ENCODE measurements around the gene MELTF.
A peak's percentile ranks its signal among the peaks of the same experiment; 100 is the strongest.

Gene MELTF

GRCh38 chr3:197002701-197003454 is 26.7 kb downstream of the MELTF start:
- Histone ChIP-seq H3K9ac (ENCODE audit: low read length in 5 of 5) (peak overlapping the region in 4 of 5 donors; percentile 68 to 81 (median 80)), H3K27ac (ENCODE audit: low read depth, low read length) (peak overlapping the region; percentile 30), H3K27me3 (ENCODE audit: control insufficient read depth in 5 of 5, insufficient read depth in 4 of 5, low read length in 5 of 5) (peaks cover 0 to 5% (median 0%) of the 10 kb centered on the region in 5 donors), H3K4me1 (ENCODE audit: control insufficient read depth in 5 of 5, insufficient read depth in 5 of 5, low read length in 5 of 5) (peaks cover 0 to 19% (median 11%) of the 10 kb centered on the region in 5 donors), H3K9me3 (ENCODE audit: control insufficient read depth in 5 of 5, low read length in 5 of 5) (peaks cover 0 to 4% (median 0%) of the 10 kb centered on the region in 5 donors), H3K4me3 (ENCODE audit: low read depth in 1 of 5, low read length in 5 of 5) (peak overlapping the region in 4 of 5 donors; percentile 61 to 70 (median 65)), H3K36me3 (ENCODE audit: control insufficient read depth in 5 of 5, insufficient read depth in 5 of 5, low read length in 5 of 5) (no peaks in the 10 kb centered on the region)

GRCh38 chr3:197001972-197002700 is 27.5 kb downstream of the MELTF start:
- peaks cover 0 to 4% (median 0%) of the 10 kb centered on the region in 5 donors for H3K9me3 ChIP-seq (ENCODE audit: control insufficient read depth in 5 of 5, low read length in 5 of 5)
- H3K27ac ChIP-seq (ENCODE audit: low read depth, low read length): peak overlapping the region; percentile 30
- no peaks in the 10 kb centered on the region for H3K27me3 ChIP-seq (ENCODE audit: control insufficient read depth in 5 of 5, insufficient read depth in 4 of 5, low read length in 5 of 5)
- H3K9ac ChIP-seq (ENCODE audit: low read length in 5 of 5): peak overlapping the region in 4 of 5 donors; percentile 68 to 81 (median 80)
- peaks cover 0 to 19% (median 11%) of the 10 kb centered on the region in 5 donors for H3K4me1 ChIP-seq (ENCODE audit: control insufficient read depth in 5 of 5, insufficient read depth in 5 of 5, low read length in 5 of 5)
- H3K4me3 ChIP-seq (ENCODE audit: low read depth in 1 of 5, low read length in 5 of 5): peak overlapping the region in 4 of 5 donors; percentile 32 to 70 (median 56)
- H3K36me3 ChIP-seq (ENCODE audit: control insufficient read depth in 5 of 5, insufficient read depth in 5 of 5, low read length in 5 of 5): no peaks in the 10 kb centered on the region

- Histone ChIP-seq H3K4me1 (ENCODE audit: control insufficient read depth in 5 of 5, insufficient read depth in 5 of 5, low read length in 5 of 5) (peaks cover 0 to 19% (median 11%) of the 10 kb centered on the region in 5 donors), H3K4me3 (ENCODE audit: low read depth in 1 of 5, low read length in 5 of 5) (peak overlapping the region in 1 of 5 donors; percentile 70), H3K9me3 (ENCODE audit: control insufficient read depth in 5 of 5, low read length in 5 of 5) (peaks cover 0 to 4% (median 0%) of the 10 kb centered on the region in 5 donors), H3K9ac (ENCODE audit: low read length in 5 of 5) (peak overlapping the region in 1 of 5 donors; percentile 81), H3K27ac (ENCODE audit: low read depth, low read length) (no peak overlapping the region), H3K27me3 (ENCODE audit: control insufficient read depth in 5 of 5, insufficient read depth in 4 of 5, low read length in 5 of 5) (no peaks in the 10 kb centered on the region), H3K36me3 (ENCODE audit: control insufficient read depth in 5 of 5, insufficient read depth in 5 of 5, low read length in 5 of 5) (no peaks in the 10 kb centered on the region)
Observed at GRCh38 chr3:197001106-197001971, 28.3 kb downstream of the MELTF start.

GRCh38 chr3:197000211-197000610 is 29.4 kb downstream of the MELTF start:
- Histone ChIP-seq H3K9ac (ENCODE audit: low read length in 5 of 5) (no peak overlapping the region), H3K4me1 (ENCODE audit: control insufficient read depth in 5 of 5, insufficient read depth in 5 of 5, low read length in 5 of 5) (peaks cover 0 to 19% (median 11%) of the 10 kb centered on the region in 5 donors), H3K27ac (ENCODE audit: low read depth, low read length) (no peak overlapping the region), H3K4me3 (ENCODE audit: low read depth in 1 of 5, low read length in 5 of 5) (no peak overlapping the region), H3K27me3 (ENCODE audit: control insufficient read depth in 5 of 5, insufficient read depth in 4 of 5, low read length in 5 of 5) (no peaks in the 10 kb centered on the region), H3K36me3 (ENCODE audit: control insufficient read depth in 5 of 5, insufficient read depth in 5 of 5, low read length in 5 of 5) (no peaks in the 10 kb centered on the region), H3K9me3 (ENCODE audit: control insufficient read depth in 5 of 5, low read length in 5 of 5) (peaks cover 0 to 4% (median 0%) of the 10 kb centered on the region in 5 donors)

- Histone ChIP-seq H3K36me3 (ENCODE audit: control insufficient read depth in 5 of 5, insufficient read depth in 5 of 5, low read length in 5 of 5) (no peaks in the 10 kb centered on the region), H3K4me1 (ENCODE audit: control insufficient read depth in 5 of 5, insufficient read depth in 5 of 5, low read length in 5 of 5) (peaks cover 0 to 19% (median 11%) of the 10 kb centered on the region in 5 donors), H3K27me3 (ENCODE audit: control insufficient read depth in 5 of 5, insufficient read depth in 4 of 5, low read length in 5 of 5) (no peaks in the 10 kb centered on the region), H3K27ac (ENCODE audit: low read depth, low read length) (no peak overlapping the region), H3K9ac (ENCODE audit: low read length in 5 of 5) (no peak overlapping the region), H3K4me3 (ENCODE audit: low read depth in 1 of 5, low read length in 5 of 5) (no peak overlapping the region), H3K9me3 (ENCODE audit: control insufficient read depth in 5 of 5, low read length in 5 of 5) (peaks cover 0 to 4% (median 0%) of the 10 kb centered on the region in 5 donors)
Observed at GRCh38 chr3:196998966-196999760, 30.5 kb downstream of the MELTF start.

- peaks cover 0 to 7% (median 4%) of the 10 kb centered on the region in 5 donors for H3K4me1 ChIP-seq (ENCODE audit: control insufficient read depth in 5 of 5, insufficient read depth in 5 of 5, low read length in 5 of 5)
- H3K27ac ChIP-seq (ENCODE audit: low read depth, low read length): no peak overlapping the region
- no peak overlapping the region for H3K9ac ChIP-seq (ENCODE audit: low read length in 5 of 5)
Observed at GRCh38 chr3:196997311-196997710, 32.3 kb downstream of the MELTF start.

GRCh38 chr3:196996454-196997265 is 33.0 kb downstream of the MELTF start:
- Histone ChIP-seq H3K27me3 (ENCODE audit: control insufficient read depth in 5 of 5, insufficient read depth in 4 of 5, low read length in 5 of 5) (no peaks in the 10 kb centered on the region), H3K4me3 (ENCODE audit: low read depth in 1 of 5, low read length in 5 of 5) (no peak overlapping the region), H3K4me1 (ENCODE audit: control insufficient read depth in 5 of 5, insufficient read depth in 5 of 5, low read length in 5 of 5) (peaks cover 0 to under 1% (median 0%) of the 10 kb centered on the region in 5 donors), H3K9ac (ENCODE audit: low read length in 5 of 5) (no peak overlapping the region), H3K36me3 (ENCODE audit: control insufficient read depth in 5 of 5, insufficient read depth in 5 of 5, low read length in 5 of 5) (no peaks in the 10 kb centered on the region), H3K9me3 (ENCODE audit: control insufficient read depth in 5 of 5, low read length in 5 of 5) (peaks cover 0 to 4% (median 0%) of the 10 kb centered on the region in 5 donors), H3K27ac (ENCODE audit: low read depth, low read length) (no peak overlapping the region)

More at GRCh38 chr3:196997311-196997710, 32.3 kb downstream of the MELTF start:
- H3K9me3 ChIP-seq (ENCODE audit: control insufficient read depth in 5 of 5, low read length in 5 of 5): peaks cover 0 to 4% (median 0%) of the 10 kb centered on the region in 5 donors
- no peaks in the 10 kb centered on the region for H3K27me3 ChIP-seq (ENCODE audit: control insufficient read depth in 5 of 5, insufficient read depth in 4 of 5, low read length in 5 of 5)
- no peaks in the 10 kb centered on the region for H3K36me3 ChIP-seq (ENCODE audit: control insufficient read depth in 5 of 5, insufficient read depth in 5 of 5, low read length in 5 of 5)
- no peak overlapping the region for H3K4me3 ChIP-seq (ENCODE audit: low read depth in 1 of 5, low read length in 5 of 5)

- Histone ChIP-seq H3K4me1 (ENCODE audit: control insufficient read depth in 5 of 5, insufficient read depth in 5 of 5, low read length in 5 of 5) (no peaks in the 10 kb centered on the region), H3K27me3 (ENCODE audit: control insufficient read depth in 5 of 5, insufficient read depth in 4 of 5, low read length in 5 of 5) (no peaks in the 10 kb centered on the region), H3K36me3 (ENCODE audit: control insufficient read depth in 5 of 5, insufficient read depth in 5 of 5, low read length in 5 of 5) (no peaks in the 10 kb centered on the region), H3K9ac (ENCODE audit: low read length in 5 of 5) (no peak overlapping the region), H3K27ac (ENCODE audit: low read depth, low read length) (no peak overlapping the region), H3K9me3 (ENCODE audit: control insufficient read depth in 5 of 5, low read length in 5 of 5) (peaks cover 0 to 4% (median 0%) of the 10 kb centered on the region in 5 donors), H3K4me3 (ENCODE audit: low read depth in 1 of 5, low read length in 5 of 5) (no peak overlapping the region)
Observed at GRCh38 chr3:196995646-196996355, 33.8 kb downstream of the MELTF start.

All from subcutaneous abdominal adipose tissue (tissue), 5 donors.